Endothelial cell of umbilical vein (primary cell): Measurements from ENCODE around the gene ACAA2. TPM values are rescaled to one million over a fixed set of nuclear protein-coding genes. Genes with fewer than 3 reads are reported as not detected.

Experiments used
- BruUV-seq: library from RNA; stranded (reverse); fragments of 400-500 nt; replicated peaks from 2 replicates; lab custom pipeline; 2021; lab: Mats Ljungman, UMichigan
- CTCF ChIA-PET: fragments of 300-600, 350-600 bp; sonication (Branson Sonifier 250); formaldehyde crosslinking; loops from one replicate; lab custom pipeline; 2021; ENCODE audit warnings: antibody characterized with exemption, inconsistent platforms; lab: Charles Lee
- POLR2A ChIA-PET: fragments of 300-600, 350-600 bp; sonication (Branson Sonifier 250); formaldehyde crosslinking; loops from one replicate; lab custom pipeline; 2021; ENCODE audit warnings: antibody characterized with exemption, inconsistent platforms; lab: Charles Lee
- DNase-seq: peaks from one replicate; pipeline ENCODE4 v3.0.0-alpha.2; 2011; ENCODE audit warnings: low read depth, low spot score
- FAIRE-seq: peaks from 2 replicates; lab custom pipeline; 2011; peaks lifted over from hg19 to GRCh38; lab: Jason Lieb, UNC
- H2AFZ ChIP-seq: 2 replicates; pipeline ENCODE4 v1.6.0; 2012; ENCODE audit warnings: low read depth, low read length, control low read depth, inconsistent platforms
- H3K27ac ChIP-seq: 2 replicates; pipeline ENCODE4 v1.5.1; 2011; ENCODE audit warnings: low read depth, mild to moderate bottlenecking, control low read depth, low read length, moderate library complexity; ENCODE audit not compliant: insufficient read depth
- H3K27me3 ChIP-seq, 2 experiments: 2 replicates each; pipeline versions ENCODE4 v1.6.0 to v1.6.1; 2011; ENCODE audit warnings: low read length in 2 of 2, mixed read lengths in 1 of 2; ENCODE audit not compliant: control insufficient read depth in 2 of 2, insufficient read depth in 2 of 2
- H3K36me3 ChIP-seq, 2 experiments: 2 replicates in 1 of 2; 3 replicates in 1 of 2; pipeline ENCODE4 v1.5.1; 2011; ENCODE audit warnings: low read length in 2 of 2, mild to moderate bottlenecking in 1 of 2, moderate library complexity in 1 of 2; ENCODE audit not compliant: control insufficient read depth in 2 of 2, insufficient read depth in 2 of 2; ENCODE audit errors: extremely low read depth in 1 of 2
- H3K4me1 ChIP-seq: 3 replicates; pipeline ENCODE4 v1.5.1; 2011; ENCODE audit warnings: mild to moderate bottlenecking, low read length; ENCODE audit not compliant: control insufficient read depth, insufficient read depth; ENCODE audit errors: extremely low read depth
- H3K4me2 ChIP-seq: 2 replicates; pipeline ENCODE4 v1.6.1; 2011; ENCODE audit warnings: low read length, control low read depth, mixed read lengths; ENCODE audit not compliant: insufficient read depth
- H3K4me3 ChIP-seq, 3 experiments: fragments of 200-600 bp in 1 of 3; sonication (generic), shearing (Covaris generic) in 1 of 3; replicated peaks in 1 of 3; 2 replicates each; pipeline ENCODE4 v1.5.1; 2011 to 2016; ENCODE audit warnings: control low read depth in 3 of 3, low read length in 3 of 3, mild to moderate bottlenecking in 2 of 3, inconsistent platforms in 1 of 3, low read depth in 1 of 3, moderate library complexity in 1 of 3; ENCODE audit not compliant: insufficient read depth in 1 of 3
- H3K79me2 ChIP-seq: 2 replicates; pipeline ENCODE4 v1.6.0; 2012; ENCODE audit warnings: low read length, inconsistent platforms; ENCODE audit not compliant: control insufficient read depth, insufficient read depth
- H3K9ac ChIP-seq: replicated peaks from 2 replicates; pipeline ENCODE3; 2011; ENCODE audit warnings: low read length, control low read depth; ENCODE audit not compliant: insufficient read depth; ENCODE audit errors: extremely low read depth
- H3K9me1 ChIP-seq: replicated peaks from 3 replicates; pipeline ENCODE4 v1.6.0; 2011; ENCODE audit warnings: mild to moderate bottlenecking, low read length; ENCODE audit not compliant: control insufficient read depth, insufficient read depth; ENCODE audit errors: extremely low read depth
- H3K9me3 ChIP-seq: replicated peaks from 2 replicates; pipeline ENCODE4 v1.5.1; 2012; ENCODE audit warnings: low read length, inconsistent platforms; ENCODE audit not compliant: control insufficient read depth, insufficient read depth
- H4K20me1 ChIP-seq: replicated peaks from 2 replicates; pipeline ENCODE3; 2011; ENCODE audit warnings: mild to moderate bottlenecking, low read length; ENCODE audit not compliant: control insufficient read depth, insufficient read depth; ENCODE audit errors: extremely low read depth
- CTCF ChIP-seq, 2 donors: IDR thresholded peaks; 1 replicate in 1 of 2; 2 replicates in 1 of 2; pipeline ENCODE4 v1.5.1; 2011; ENCODE audit warnings: low read length in 2 of 2, mild to moderate bottlenecking in 2 of 2, moderate library complexity in 2 of 2, control low read depth in 1 of 2, inconsistent platforms in 1 of 2, low read depth in 1 of 2; ENCODE audit not compliant: insufficient read depth in 1 of 2; ENCODE audit errors: extremely low read depth in 1 of 2
- EZH2 ChIP-seq: IDR thresholded peaks from 2 replicates; pipeline ENCODE4 v1.6.1; 2012; ENCODE audit warnings: borderline replicate concordance, low read depth, mild to moderate bottlenecking, moderate library complexity, low read length, inconsistent platforms; ENCODE audit not compliant: severe bottlenecking
- FOS ChIP-seq: IDR thresholded peaks from 2 replicates; pipeline ENCODE4 v1.6.1; 2011; ENCODE audit warnings: mild to moderate bottlenecking, low read length, moderate library complexity, borderline replicate concordance; ENCODE audit not compliant: insufficient read depth
- GATA2 ChIP-seq: IDR thresholded peaks from 2 replicates; pipeline ENCODE4 v1.7.0; 2011; ENCODE audit warnings: low read depth, mild to moderate bottlenecking, moderate library complexity, mixed read lengths, low read length; ENCODE audit not compliant: insufficient read length, insufficient read depth
- JUN ChIP-seq: IDR thresholded peaks from 2 replicates; pipeline ENCODE4 v1.6.1; 2011; ENCODE audit warnings: borderline replicate concordance, low read depth; ENCODE audit not compliant: insufficient read length, insufficient read depth
- MAX ChIP-seq: IDR thresholded peaks from 2 replicates; pipeline ENCODE4 v1.6.1; 2011; ENCODE audit not compliant: insufficient read depth, insufficient read length
- MYC ChIP-seq: IDR thresholded peaks from one replicate; pipeline ENCODE4 v1.6.1; 2011; ENCODE audit warnings: mild to moderate bottlenecking, low read depth, low read length
- POLR2A ChIP-seq: IDR thresholded peaks from 2 replicates; pipeline ENCODE4 v1.6.1; 2012; ENCODE audit warnings: low read depth, mild to moderate bottlenecking, control low read depth, low read length
- POLR2AphosphoS5 ChIP-seq: IDR thresholded peaks from 2 replicates; pipeline ENCODE4 v1.6.1; 2012; ENCODE audit warnings: low read depth, mild to moderate bottlenecking, control low read depth, low read length, moderate library complexity; ENCODE audit not compliant: insufficient read depth
- dilution Hi-C: fragments of 300-500 bp; cut with MboI; formaldehyde crosslinking; loops from one replicate; pipeline ENCODE4 v1.15.0; 2019; ENCODE audit warnings: low sequenced_read_pairs; ENCODE audit not compliant: extremely low pct_ligation_motif_present
- intact Hi-C: fragments of 100-400 bp; cut with micrococcal nuclease; formaldehyde crosslinking; loops from one replicate; pipeline ENCODE4 v1.10.0; 2022
- polyA plus RNA-seq, 4 experiments: library from polyadenylated mRNA; depleted of rRNA in 3 of 4; stranded (reverse) in 3 of 4; unstranded in 1 of 4; fragments of >200 nt; gene quantifications; 2 replicates each; pipeline versions ENCODE4 v1.2.1 to v1.2.3, GENCODE V29; 2011 to 2012; ENCODE audit warnings: missing spikeins in 1 of 4
- total RNA-seq: library from RNA; stranded (reverse); gene quantifications from 2 replicates; pipeline ENCODE4 v1.2.3, GENCODE V29; 2021

ACAA2 gene
- total and polyA plus RNA-seq, 2 donors (not counting 3 experiments of a cell fraction or from before 2014, with no cell fraction given): 18.6 to 44.9 TPM

- DNase-seq (no peak), FAIRE-seq (no peak)
- no peak overlapping the region for H3K27ac ChIP-seq
- intact Hi-C loops: loop anchor here (5.0 kb wide), 3 partner anchors 69 to 609 kb away; no protein-coding TSS in a partner anchor
- H3K4me1 ChIP-seq: peaks cover 5% of the 10 kb centered on the region
- ChIA-PET CTCF (interaction anchor here (1.1 to 10.5 kb wide), 4 partner anchors 72 to 392 kb away, joined by 3 to 452 read pairs (median 83); partner anchors contain the start of gene LIPG), POLR2A (no interaction called here)
- no peaks in the 10 kb centered on the region for H3K36me3 ChIP-seq
- dilution Hi-C loops: loop anchor here (25.0 kb wide), 1 partner anchor 344 kb away; no protein-coding TSS in a partner anchor
- H3K79me2 ChIP-seq: no peaks in the 10 kb centered on the region
- TF ChIP-seq GATA2 (no peak), EZH2 (no peak), MYC (no peak), POLR2A (no peak), MAX (no peak), JUN (no peak), FOS (no peak), POLR2AphosphoS5 (no peak), CTCF (IDR thresholded peaks at IDR 0.05; ENCODE audit: extremely low read depth in 1 of 2, insufficient read depth in 1 of 2, low read depth in 1 of 2, low read length in 2 of 2) (no peak)
- no TSS peak for BruUV-seq
- H4K20me1 ChIP-seq: no peaks in the 10 kb centered on the region
- H2AFZ ChIP-seq: no peak overlapping the region
- H3K27me3 ChIP-seq: no peaks in the 10 kb centered on the region
- no peak overlapping the region for H3K4me2 ChIP-seq
- H3K9ac ChIP-seq: no peak overlapping the region
- no peak overlapping the region for H3K4me3 ChIP-seq
- no peaks in the 10 kb centered on the region for H3K9me1 ChIP-seq
- no peaks in the 10 kb centered on the region for H3K9me3 ChIP-seq
Measured at GRCh38 chr18:49856496-49856895, 43.2 kb upstream of the ACAA2 start.
